Stimulated activated CD4-positive, alpha-beta T cell treated with anti-CD3 and anti-CD28 coated beads, Interleukin-15, amount 100 ng/mL, for 1 hour (primary cell): ENCODE data around the gene PRKCQ.
"Not testable (repeated sequence)": the region's sequence is repeated elsewhere in the genome, so short reads cannot be mapped to it uniquely, and the experiment has no call there.

Experiments
- DNase-seq, 2 donors: peaks; one replicate each; pipeline ENCODE4 v3.0.0-alpha.2; 2020; ENCODE audit warnings: low read depth in 1 of 2, low spot score in 1 of 2

Gene PRKCQ

DNA sequence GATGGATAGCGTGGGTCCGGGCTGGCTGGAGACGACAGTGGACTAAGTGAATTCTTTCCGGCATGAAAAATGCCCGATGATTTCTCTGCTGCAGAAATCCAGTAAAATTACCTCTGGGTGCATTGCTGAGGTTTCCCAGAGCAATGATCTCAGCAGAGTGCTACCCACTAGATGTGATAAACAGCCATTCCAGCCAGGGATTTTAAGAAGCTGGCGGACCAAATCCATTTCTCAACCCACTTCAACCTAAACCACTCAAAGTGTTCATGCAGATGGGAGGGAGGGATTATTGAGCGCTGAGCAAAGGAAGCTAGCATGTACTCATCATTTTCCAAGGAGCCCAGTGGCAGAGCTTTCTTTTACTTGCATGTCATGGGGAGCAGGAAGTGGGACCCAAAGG lies 116.7 kb downstream of the PRKCQ start:
- no peak for DNase-seq

GRCh38 chr10:6461961-6462360 lies 118.1 kb downstream of the PRKCQ start:
- DNase-seq = no peak

DNA sequence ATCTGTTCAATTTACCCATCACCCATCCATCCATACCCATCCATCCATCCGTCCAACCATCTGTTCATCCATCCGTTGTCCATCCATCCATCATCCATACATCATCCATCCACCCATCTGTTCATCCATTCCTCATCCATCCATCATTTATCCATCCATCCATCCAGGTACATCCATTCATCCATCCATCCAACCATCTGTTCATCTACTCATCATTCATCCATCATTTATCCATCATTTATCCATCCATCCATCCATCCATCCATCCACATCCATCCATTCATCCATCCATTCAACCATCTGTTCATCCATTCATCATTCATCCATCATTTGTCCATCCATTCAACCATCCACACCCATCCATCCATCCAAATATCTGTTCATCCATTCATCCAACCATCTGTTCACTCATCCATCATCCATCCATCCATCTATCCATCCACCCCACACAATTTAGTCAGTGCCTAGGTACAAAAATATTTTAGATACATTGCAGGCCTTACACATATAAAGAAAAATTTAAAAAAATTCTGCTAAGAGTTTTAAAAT lies 119.1 kb downstream of the PRKCQ start:
- DNase-seq = no peak

DNA sequence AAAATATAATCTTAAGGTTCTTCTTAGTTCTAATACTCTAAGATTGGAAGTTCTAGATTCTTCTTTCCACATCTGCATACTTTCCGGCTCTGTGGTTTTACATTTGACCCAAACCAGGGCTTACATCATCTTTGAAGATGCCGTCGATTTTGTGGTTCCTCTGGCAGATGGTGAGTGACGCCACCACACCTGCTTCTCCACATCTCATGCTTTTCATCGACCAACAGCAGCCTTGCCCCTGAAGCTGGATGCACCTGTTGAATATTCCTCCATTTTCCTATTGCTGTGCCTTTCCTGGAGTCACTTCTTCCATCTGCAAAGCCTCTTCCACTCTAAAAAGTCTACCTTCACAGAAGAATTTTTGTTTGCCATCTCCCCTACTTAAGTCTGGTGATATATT lies 121.3 kb downstream of the PRKCQ start:
- DNase-seq = no peak

- no peak for DNase-seq
Measured at GRCh38 chr10:6457376-6457775, 122.7 kb downstream of the PRKCQ start.

- no peak for DNase-seq
Measured at GRCh38 chr10:6456067-6456466, 124.0 kb downstream of the PRKCQ start.

- DNase-seq = no peak
Measured at GRCh38 chr10:6455592-6455991, 124.5 kb downstream of the PRKCQ start.

GRCh38 chr10:6446711-6447110 lies 133.4 kb downstream of the PRKCQ start:
- no peak for DNase-seq

GRCh38 chr10:6445671-6446316 lies 134.3 kb downstream of the PRKCQ start:
- DNase-seq = peak; percentile 27 to 53

- not testable (repeated sequence) for DNase-seq
Measured at GRCh38 chr10:6439875-6440274, 140.2 kb downstream of the PRKCQ start.

- no peak for DNase-seq
Measured at GRCh38 chr10:6431861-6432260, 148.2 kb downstream of the PRKCQ start.

- DNase-seq = no peak
Measured at GRCh38 chr10:6431186-6431585, 148.9 kb downstream of the PRKCQ start.

- DNase-seq = no peak
Measured at GRCh38 chr10:6430423-6430980, 149.6 kb downstream of the PRKCQ start.

DNA sequence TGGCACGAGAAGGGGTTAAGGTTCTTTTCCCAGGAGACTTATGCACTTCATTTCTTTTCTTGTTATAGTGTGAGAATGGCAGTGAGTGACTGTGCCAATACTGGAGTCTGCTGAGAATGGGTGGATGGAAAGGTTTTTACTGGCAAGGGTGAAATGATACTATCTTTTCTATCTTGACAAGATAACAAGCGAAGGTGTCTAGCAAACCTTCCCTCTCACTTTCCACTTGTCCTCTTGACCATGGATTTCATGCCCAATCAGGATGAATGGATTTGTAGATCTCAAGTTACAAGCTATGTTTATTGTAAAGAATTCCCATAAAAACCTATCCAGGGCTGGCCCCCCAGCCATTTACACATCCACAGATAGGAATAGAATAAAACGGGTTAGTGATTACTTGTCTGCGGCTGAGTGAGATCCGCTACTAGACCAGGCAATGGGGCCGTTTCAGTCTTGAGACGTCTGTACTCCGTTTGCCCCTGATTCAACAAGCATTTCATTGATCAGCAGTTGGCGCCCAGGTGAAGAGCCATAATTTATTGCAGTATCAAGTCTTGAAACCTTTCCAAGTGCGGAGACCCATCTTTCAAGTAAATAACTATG lies 152.6 kb downstream of the PRKCQ start:
- no peak for DNase-seq

DNA sequence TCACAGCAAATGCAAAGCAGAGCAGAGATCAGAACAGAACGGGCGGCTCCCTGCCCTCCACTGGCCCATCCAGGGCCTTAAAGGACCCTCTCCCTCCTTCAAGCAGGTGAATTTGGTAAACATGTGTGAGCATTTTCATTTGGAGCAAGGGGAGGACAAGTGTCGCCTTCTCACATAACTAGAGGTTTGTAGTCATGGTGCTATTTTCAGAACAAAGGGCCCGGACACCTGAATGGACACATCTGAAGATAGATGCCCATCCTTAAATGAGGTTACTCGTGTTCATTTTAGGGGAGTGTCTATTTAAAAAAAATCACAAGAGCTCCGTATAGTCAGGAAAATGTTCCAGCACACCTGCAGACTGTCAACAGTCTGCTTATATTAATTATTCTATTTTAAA lies 153.8 kb downstream of the PRKCQ start:
- DNase-seq = no peak

DNA sequence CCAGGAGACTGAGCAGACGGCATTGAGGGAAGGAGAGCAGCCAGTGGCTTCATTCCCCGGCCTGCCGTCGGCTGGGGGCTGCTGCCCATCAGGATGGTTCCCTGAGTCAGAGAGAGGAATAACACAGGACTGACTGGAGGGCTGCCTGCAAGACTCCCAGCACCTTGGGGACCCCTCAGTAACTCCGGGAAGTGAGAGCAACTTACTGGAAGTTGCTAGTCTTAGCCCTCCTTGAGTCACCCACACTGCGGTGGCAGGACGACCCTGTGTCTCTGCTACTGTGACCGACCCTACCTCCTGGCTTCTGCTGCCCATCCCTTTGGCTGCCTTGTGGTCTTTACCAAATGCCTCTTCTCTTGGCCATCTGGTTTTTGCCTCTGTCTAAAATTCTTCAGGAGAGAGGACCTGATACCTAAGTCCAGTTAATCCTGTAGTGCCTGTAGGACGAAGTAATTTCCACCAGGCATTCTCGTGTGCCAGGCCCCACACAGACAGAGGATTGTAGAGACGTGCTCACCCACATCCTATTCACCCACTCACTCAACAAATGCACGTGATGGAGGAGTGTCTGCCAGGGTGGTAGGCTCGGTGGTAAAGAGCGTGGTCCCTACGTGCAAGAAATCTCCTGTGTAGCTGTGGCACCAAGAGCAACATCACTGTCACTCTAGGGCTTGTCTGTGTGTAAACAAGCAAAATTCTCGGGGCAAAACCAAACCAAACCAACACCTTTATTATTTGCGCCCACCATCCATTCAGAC lies 156.5 kb downstream of the PRKCQ start:
- no peak for DNase-seq

- DNase-seq = no peak
Measured at GRCh38 chr10:6423004-6423403, 157.1 kb downstream of the PRKCQ start.

- DNase-seq = no peak
Measured at GRCh38 chr10:6418613-6419216, 161.4 kb downstream of the PRKCQ start.

DNA sequence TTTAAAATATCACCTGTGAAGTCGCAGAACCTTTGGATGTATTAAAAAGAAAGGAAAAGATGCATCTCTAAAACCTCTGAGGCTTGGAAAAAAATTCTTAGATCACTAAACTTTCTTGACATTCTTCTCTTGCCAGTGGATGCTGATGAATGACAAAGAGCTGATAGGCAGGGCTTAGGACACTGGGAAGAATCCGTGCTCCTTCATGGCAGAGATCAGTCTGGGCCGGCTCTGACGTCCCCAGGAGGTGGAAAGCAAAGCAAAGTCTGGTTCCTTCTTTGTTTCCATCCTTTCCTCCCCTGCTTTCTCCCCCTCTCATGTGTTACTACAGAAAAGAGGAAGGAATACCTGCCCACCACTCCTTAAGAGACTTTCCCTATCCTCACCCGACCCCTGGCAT lies 161.9 kb downstream of the PRKCQ start:
- DNase-seq = no peak

GRCh38 chr10:6416892-6417512 lies 163.1 kb downstream of the PRKCQ start:
- no peak for DNase-seq

DNA sequence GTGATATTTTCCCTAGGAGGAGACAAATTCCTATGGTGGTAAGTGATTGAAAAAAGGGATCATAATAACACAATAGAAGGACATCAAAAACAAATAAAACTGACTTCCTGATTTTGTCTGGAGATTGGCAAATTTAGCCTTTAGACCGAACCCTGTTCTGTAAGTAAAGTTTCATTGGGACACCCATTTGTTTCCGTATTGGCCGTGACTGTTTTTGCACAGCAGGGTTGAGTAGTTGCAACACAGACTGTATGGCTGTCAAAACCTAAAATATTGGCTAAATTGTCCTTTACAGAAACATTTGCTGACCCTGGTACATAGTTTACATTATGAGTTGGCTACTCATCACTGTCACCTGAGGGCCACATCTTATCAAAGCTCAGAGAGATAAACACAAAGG lies 168.6 kb downstream of the PRKCQ start:
- DNase-seq = no peak
